GM12878 (cell line): Measurements from ENCODE around the gene C3orf22. TPM values are rescaled to one million over a fixed set of nuclear protein-coding genes. Genes with fewer than 3 reads are reported as not detected.

Experiments
- ATAC-seq: fragments of 200-7000 bp; cut with Tn5 transposase; 3 replicates; pipeline ENCODE4 v1.9.1; 2020; ENCODE audit warnings: mild to moderate bottlenecking, moderate library complexity
- BruUV-seq: library from RNA; stranded (reverse); fragments of 400-500 nt; replicated peaks from 2 replicates; lab custom pipeline; 2021; lab: Mats Ljungman, UMichigan
- CTCF ChIA-PET: fragments of 300-600 bp; sonication (Branson Sonifier 250); formaldehyde crosslinking; extraction: SDS; loops from one replicate; lab custom pipeline; 2021; ENCODE audit warnings: inconsistent platforms; lab: Yijun Ruan, JAX
- POLR2A ChIA-PET: fragments of 350-600 bp; formaldehyde crosslinking; extraction: SDS; loops from one replicate; lab custom pipeline; 2021; ENCODE audit warnings: inconsistent platforms; lab: Charles Lee
- RAD21 ChIA-PET: fragments of 300-600 bp; sonication (Branson Sonifier 250); formaldehyde crosslinking; loops from one replicate; lab custom pipeline; 2023; ENCODE audit warnings: antibody characterized with exemption; ENCODE audit not compliant: unreplicated experiment; lab: Charles Lee
- SMC1A ChIA-PET: fragments of 300-600 bp; sonication (Branson Sonifier 250); formaldehyde crosslinking; loops from one replicate; lab custom pipeline; 2023; ENCODE audit not compliant: unreplicated experiment, uncharacterized antibody; lab: Charles Lee
- DNase-seq: peaks from one replicate; pipeline ENCODE4 v3.0.0-alpha.2; 2011; ENCODE audit warnings: low read depth, low spot score
- FAIRE-seq: peaks from 3 replicates; lab custom pipeline; 2011; peaks lifted over from hg19 to GRCh38; lab: Jason Lieb, UNC
- H2AFZ ChIP-seq: 2 replicates; pipeline ENCODE4 v1.6.0; 2011; ENCODE audit warnings: low read depth, low read length, control low read depth; ENCODE audit not compliant: control insufficient read depth
- H3K27ac ChIP-seq: 2 replicates; pipeline ENCODE4 v1.5.1; 2011; ENCODE audit warnings: control low read depth; ENCODE audit not compliant: control insufficient read depth, insufficient read depth
- H3K27me3 ChIP-seq, 2 experiments: replicated peaks in 1 of 2; 2 replicates each; pipeline versions ENCODE4 v1.6.0 to v1.6.1; 2011; ENCODE audit warnings: low read length in 1 of 2; ENCODE audit not compliant: control insufficient read depth in 2 of 2, insufficient read depth in 2 of 2
- H3K36me3 ChIP-seq, 2 experiments: 2 replicates each; pipeline ENCODE4 v1.5.1; 2011; ENCODE audit warnings: low read length in 1 of 2; ENCODE audit not compliant: control insufficient read depth in 2 of 2, insufficient read depth in 2 of 2
- H3K4me1 ChIP-seq: 2 replicates; pipeline ENCODE4 v1.6.1; 2011; ENCODE audit warnings: mild to moderate bottlenecking, low read length, moderate library complexity, mixed read lengths; ENCODE audit not compliant: control insufficient read depth, insufficient read depth
- H3K4me2 ChIP-seq: 2 replicates; pipeline ENCODE4 v1.6.0; 2011; ENCODE audit warnings: control low read depth; ENCODE audit not compliant: control insufficient read depth, insufficient read depth
- H3K4me3 ChIP-seq: fragments of 200-600 bp; sonication (generic); 2 replicates; pipeline ENCODE4 v1.5.1; 2016
- H3K79me2 ChIP-seq: 2 replicates; pipeline ENCODE4 v1.6.0; 2011; ENCODE audit warnings: low read length; ENCODE audit not compliant: control insufficient read depth, insufficient read depth
- H3K9ac ChIP-seq: 2 replicates; pipeline ENCODE4 v1.8.0; 2011; ENCODE audit warnings: low read length, control low read depth, mixed read lengths; ENCODE audit not compliant: control insufficient read depth, insufficient read depth
- H3K9me3 ChIP-seq: replicated peaks from 3 replicates; pipeline ENCODE4 v1.5.1; 2011; ENCODE audit warnings: mild to moderate bottlenecking, low read length; ENCODE audit not compliant: control insufficient read depth, insufficient read depth
- H4K20me1 ChIP-seq: 2 replicates; pipeline ENCODE4 v1.6.0; 2011; ENCODE audit not compliant: control insufficient read depth, insufficient read depth
- BCL11A ChIP-seq: IDR thresholded peaks from 2 replicates; pipeline ENCODE4 v1.6.1; 2011; ENCODE audit warnings: low read depth, low read length
- EP300 ChIP-seq, 2 experiments: fragments of 150-350 bp in 1 of 2; IDR thresholded peaks; 2 replicates each; pipeline ENCODE4 v1.6.1; 2011 to 2012; ENCODE audit warnings: low read depth in 2 of 2, low read length in 2 of 2, borderline replicate concordance in 1 of 2, improper control_type of control experiment in 1 of 2, inconsistent platforms in 1 of 2; ENCODE audit not compliant: control insufficient read depth in 1 of 2
- KLF5 ChIP-seq: fragments of 450-650 bp; IDR thresholded peaks from 2 replicates; pipeline ENCODE4 v1.6.1; 2014; ENCODE audit warnings: mild to moderate bottlenecking; ENCODE audit not compliant: partially characterized antibody
- NBN ChIP-seq: fragments of 450-650 bp; IDR thresholded peaks from 2 replicates; pipeline ENCODE4 v1.6.1; 2016
- NFXL1 ChIP-seq: fragments of 450-650 bp; IDR thresholded peaks from 2 replicates; pipeline ENCODE4 v1.6.1; 2017; ENCODE audit warnings: antibody characterized with exemption, mild to moderate bottlenecking, borderline replicate concordance
- NR2C1 ChIP-seq: fragments of 450-650 bp; IDR thresholded peaks from 2 replicates; pipeline ENCODE4 v1.6.1; 2017; ENCODE audit warnings: antibody characterized with exemption, mild to moderate bottlenecking, moderate library complexity
- NRF1 ChIP-seq: conservative IDR thresholded peaks from 2 replicates; pipeline ENCODE4 v1.6.1; 2011; ENCODE audit warnings: mild to moderate bottlenecking, low read depth, low read length, improper control_type of control experiment
- PAX8 ChIP-seq: fragments of 450-650 bp; IDR thresholded peaks from 2 replicates; pipeline ENCODE4 v1.6.1; 2017; ENCODE audit warnings: mild to moderate bottlenecking, moderate library complexity
- SIX5 ChIP-seq: IDR thresholded peaks from 2 replicates; pipeline ENCODE4 v1.6.1; 2011; ENCODE audit warnings: mild to moderate bottlenecking, low read depth, low read length, moderate library complexity; ENCODE audit not compliant: severe bottlenecking
- TCF12 ChIP-seq: IDR thresholded peaks from 2 replicates; pipeline ENCODE4 v1.6.1; 2011; ENCODE audit warnings: low read depth, mild to moderate bottlenecking, low read length
- TCF3 ChIP-seq: IDR thresholded peaks from 2 replicates; pipeline ENCODE4 v1.6.1; 2012; ENCODE audit warnings: low read depth, mild to moderate bottlenecking, low read length, borderline replicate concordance; ENCODE audit not compliant: insufficient read depth
- ZNF274 ChIP-seq: IDR thresholded peaks from one replicate; pipeline ENCODE4 v1.8.0; 2011; ENCODE audit not compliant: insufficient read length, insufficient read depth
- ZNF622 ChIP-seq: fragments of 450-650 bp; IDR thresholded peaks from 2 replicates; pipeline ENCODE4 v1.6.1; 2017; ENCODE audit warnings: mild to moderate bottlenecking, inconsistent platforms
- WGBS: methylation state at CpG from one replicate; pipeline ENCODE4 v1.1.6; 2016; ENCODE audit warnings: low lambda C conversion rate; ENCODE audit not compliant: insufficient replicate concordance, insufficient coverage; ENCODE audit errors: missing lambda C conversion rate; 5-methylcytosine and 5-hydroxymethylcytosine counted together
- in situ Hi-C: fragments of 300-500 bp; cut with MboI; formaldehyde crosslinking; loops from 9 replicates; pipeline ENCODE4 v1.14.3; 2018; ENCODE audit warnings: mixed read lengths
- intact Hi-C: fragments of 100-400 bp; cut with micrococcal nuclease; formaldehyde crosslinking; loops from one replicate; pipeline ENCODE4 v1.14.2; 2022; ENCODE audit not compliant: unreplicated experiment
- polyA plus RNA-seq, 11 experiments: library from polyadenylated mRNA; depleted of rRNA in 4 of 11; unstranded in 6 of 11; stranded (reverse) in 5 of 11; fragments of >200 nt; fragmentation: Nextera tagmentation in 4 of 11; fragmentation: Illumina TruSeq in 1 of 11; extraction: Ambion mirVana in 4 of 11; extraction: Trizol in 1 of 11; gene quantifications; 1 replicate in 1 of 11; 2 replicates in 10 of 11; pipeline versions ENCODE4 v1.2.1 to v1.2.3, GENCODE V29; 2011 to 2016; ENCODE audit warnings: inconsistent platforms in 2 of 11, missing spikeins in 2 of 11, low read depth in 1 of 11
- total RNA-seq, 4 experiments: library from RNA; depleted of rRNA in 3 of 4; stranded (reverse); fragments of >200 nt in 3 of 4; fragmentation: Illumina TruSeq in 1 of 4; extraction: Trizol in 1 of 4; gene quantifications; 2 replicates each; pipeline versions ENCODE4 v1.2.1 to v1.2.3, GENCODE V29; 2013 to 2021
- TF ChIP-seq, protein P1 (sequence below): IDR thresholded peaks from 2 replicates; pipeline ENCODE4 v1.6.1; 2012; ENCODE audit warnings: low read depth, low read length, improper control_type of control experiment

Gene C3orf22
- total and polyA plus RNA-seq, 10 of the 15 experiments (the other 5 are each of a cell fraction or from before 2014, with no cell fraction given): not detected

- FAIRE-seq (no peak), ATAC-seq (no peak), DNase-seq (no peak)
- H4K20me1 ChIP-seq: no peaks in the 10 kb centered on the region
- H3K9ac ChIP-seq: no peak overlapping the region
- H3K4me1 ChIP-seq: no peaks in the 10 kb centered on the region
- no peak for TF ChIP-seq ZNF274
- TF ChIP-seq ZNF622: no peak
- TF ChIP-seq SIX5: no peak
- TF ChIP-seq TCF3: no peak
- TF ChIP-seq NR2C1: no peak
- no peak for TF ChIP-seq EP300 (IDR thresholded peaks at IDR 0.05; ENCODE audit: borderline replicate concordance in 1 of 2, control insufficient read depth in 1 of 2, low read depth in 2 of 2, low read length in 2 of 2)
- TF ChIP-seq, protein P1, sequence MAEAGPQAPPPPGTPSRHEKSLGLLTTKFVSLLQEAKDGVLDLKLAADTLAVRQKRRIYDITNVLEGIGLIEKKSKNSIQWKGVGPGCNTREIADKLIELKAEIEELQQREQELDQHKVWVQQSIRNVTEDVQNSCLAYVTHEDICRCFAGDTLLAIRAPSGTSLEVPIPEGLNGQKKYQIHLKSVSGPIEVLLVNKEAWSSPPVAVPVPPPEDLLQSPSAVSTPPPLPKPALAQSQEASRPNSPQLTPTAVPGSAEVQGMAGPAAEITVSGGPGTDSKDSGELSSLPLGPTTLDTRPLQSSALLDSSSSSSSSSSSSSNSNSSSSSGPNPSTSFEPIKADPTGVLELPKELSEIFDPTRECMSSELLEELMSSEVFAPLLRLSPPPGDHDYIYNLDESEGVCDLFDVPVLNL: no peak
- no peak for TF ChIP-seq NBN
- TF ChIP-seq NFXL1: no peak
- TF ChIP-seq PAX8: no peak
- TF ChIP-seq BCL11A: no peak
- no peak for TF ChIP-seq NRF1
- TF ChIP-seq TCF12: no peak
- no peak for TF ChIP-seq KLF5
- H3K79me2 ChIP-seq: no peaks in the 10 kb centered on the region
- ChIA-PET RAD21 (no interaction called here), CTCF (no interaction called here), SMC1A (no interaction called here), POLR2A (no interaction called here)
- no peak overlapping the region for H3K27ac ChIP-seq
- in situ Hi-C loops (no loop called here), intact Hi-C loops (no loop called here)
- no TSS peak for BruUV-seq
- H2AFZ ChIP-seq: no peak overlapping the region
- H3K9me3 ChIP-seq: no peaks in the 10 kb centered on the region
- H3K4me3 ChIP-seq: no peak overlapping the region
- 0% methylated on average over 2 of the region's 2 CpGs for WGBS
- no peak overlapping the region for H3K4me2 ChIP-seq
- no peaks in the 10 kb centered on the region for H3K36me3 ChIP-seq
- H3K27me3 ChIP-seq: peaks cover 2 to 3% of the 10 kb centered on the region in 2 experiments; a peak in 2 of 4 replicates
Observed at GRCh38 chr3:126581569-126581968, 22.8 kb upstream of the C3orf22 start.
